ENCODE data around the gene HSDL1. TPM values are rescaled to one million over a fixed set of nuclear protein-coding genes. Genes with fewer than 3 reads are reported as not detected.

The HSDL1 gene
- total RNA-seq, 1 experiment from 2014 or later, result 34.2 TPM

DNA sequence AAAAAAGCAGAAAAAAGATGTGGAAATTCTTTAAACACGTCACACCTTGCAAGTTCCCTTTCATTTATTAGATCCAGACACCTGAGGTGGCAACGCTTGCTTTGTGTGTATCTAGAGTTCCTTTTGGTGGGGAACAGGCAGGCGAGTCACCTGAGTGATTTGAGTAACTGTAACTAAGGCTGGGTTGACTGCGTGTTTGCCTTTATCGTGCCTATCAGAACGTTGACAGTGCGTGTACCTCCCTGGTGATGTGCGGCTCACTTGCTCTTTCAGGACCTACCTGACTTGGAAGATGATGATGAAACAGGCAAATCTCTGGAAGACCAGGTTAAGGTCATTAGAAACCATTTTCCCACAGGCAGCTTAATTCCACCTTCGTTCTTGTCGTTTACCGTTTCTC lies 29.4 kb upstream of the HSDL1 start:
- Histone ChIP-seq H3K9ac (ENCODE audit: extremely low read depth, insufficient read length, low read length) (no peak overlapping the region), H3K79me1 (ENCODE audit: insufficient read depth, low read depth, low read length, poor library complexity, severe bottlenecking) (no peaks in the 10 kb centered on the region), H3K27ac (ENCODE audit: insufficient read length, low read depth, low read length) (no peak overlapping the region), H3K23me2 (ENCODE audit: insufficient read length, low read depth, low read length, poor library complexity, severe bottlenecking) (no peaks in the 10 kb centered on the region), H4K91ac (ENCODE audit: insufficient read length, low read depth, low read length) (no peak overlapping the region), H3K14ac (ENCODE audit: insufficient read depth, low read length) (no peak overlapping the region), H2AFZ (ENCODE audit: low read length) (no peak overlapping the region), H3K27me3 (ENCODE audit: insufficient read depth, low read length) (no peaks in the 10 kb centered on the region), H2BK120ac (ENCODE audit: low read depth, low read length, poor library complexity, severe bottlenecking) (no peak overlapping the region), H3K56ac (ENCODE audit: insufficient read length, low read depth, low read length) (no peak overlapping the region), H2BK20ac (ENCODE audit: low read depth, low read length, poor library complexity, severe bottlenecking) (no peak overlapping the region), H3K9me3 (ENCODE audit: control insufficient read depth, low read depth, low read length) (no peaks in the 10 kb centered on the region), H2BK12ac (ENCODE audit: insufficient read length, low read depth, low read length) (no peak overlapping the region), H3K79me2 (ENCODE audit: insufficient read depth, low read length) (no peaks in the 10 kb centered on the region), H4K20me1 (ENCODE audit: control insufficient read depth, insufficient read depth, insufficient read length) (no peaks in the 10 kb centered on the region), H2BK5ac (ENCODE audit: insufficient read length, low read length) (no peak overlapping the region), H2AK5ac (ENCODE audit: insufficient read length, low read length) (no peak overlapping the region), H3K18ac (ENCODE audit: insufficient read length, low read depth, low read length) (no peak overlapping the region), H3K23ac (ENCODE audit: insufficient read length, low read depth, low read length) (no peak overlapping the region), H2BK15ac (ENCODE audit: low read depth, low read length) (no peak overlapping the region), H4K5ac (ENCODE audit: insufficient read length, low read depth, low read length) (no peak overlapping the region), H3K4me2 (ENCODE audit: insufficient read depth, insufficient read length, low read length) (no peak overlapping the region), H3K4ac (ENCODE audit: low read depth, low read length) (no peak overlapping the region), H3T11ph (ENCODE audit: low read length) (no peak overlapping the region), H4K8ac (replicated peaks; ENCODE audit: insufficient read length, low read depth, low read length) (no peak overlapping the region), H3K4me1 (ENCODE audit: insufficient read depth, low read length) (no peaks in the 10 kb centered on the region)
- no peak overlapping the region for H3K4me3 Mint-ChIP-seq
- no CpG with 5 or more reads among the region's 11 CpGs for WGBS (ENCODE audit: extremely low coverage, insufficient read length, low lambda C conversion rate)
- no peak overlapping the region for H3K27ac Mint-ChIP-seq
- H3K27me3 Mint-ChIP-seq (ENCODE audit: low read depth), result peaks cover 5% of the 10 kb centered on the region; the same call in 1 of the 2 replicates
- no peak for DNase-seq
- H3K9me3 Mint-ChIP-seq, result no peaks in the 10 kb centered on the region
- peaks cover 4 to 5% of the 10 kb centered on the region in 2 experiments for H3K4me1 Mint-ChIP-seq
- TF ChIP-seq, protein P1, sequence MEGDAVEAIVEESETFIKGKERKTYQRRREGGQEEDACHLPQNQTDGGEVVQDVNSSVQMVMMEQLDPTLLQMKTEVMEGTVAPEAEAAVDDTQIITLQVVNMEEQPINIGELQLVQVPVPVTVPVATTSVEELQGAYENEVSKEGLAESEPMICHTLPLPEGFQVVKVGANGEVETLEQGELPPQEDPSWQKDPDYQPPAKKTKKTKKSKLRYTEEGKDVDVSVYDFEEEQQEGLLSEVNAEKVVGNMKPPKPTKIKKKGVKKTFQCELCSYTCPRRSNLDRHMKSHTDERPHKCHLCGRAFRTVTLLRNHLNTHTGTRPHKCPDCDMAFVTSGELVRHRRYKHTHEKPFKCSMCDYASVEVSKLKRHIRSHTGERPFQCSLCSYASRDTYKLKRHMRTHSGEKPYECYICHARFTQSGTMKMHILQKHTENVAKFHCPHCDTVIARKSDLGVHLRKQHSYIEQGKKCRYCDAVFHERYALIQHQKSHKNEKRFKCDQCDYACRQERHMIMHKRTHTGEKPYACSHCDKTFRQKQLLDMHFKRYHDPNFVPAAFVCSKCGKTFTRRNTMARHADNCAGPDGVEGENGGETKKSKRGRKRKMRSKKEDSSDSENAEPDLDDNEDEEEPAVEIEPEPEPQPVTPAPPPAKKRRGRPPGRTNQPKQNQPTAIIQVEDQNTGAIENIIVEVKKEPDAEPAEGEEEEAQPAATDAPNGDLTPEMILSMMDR (conservative IDR thresholded peaks at IDR 0.05), result no peak
- peaks cover 0 to 16% (median 15%) of the 10 kb centered on the region in 3 experiments; a peak in 5 of 7 replicates for H3K36me3 Mint-ChIP-seq (ENCODE audit: insufficient read depth in 1 of 3, low read depth in 3 of 3)

Data from H9 (cell line).